Metanephros (tissue), 2 donors: ENCODE data around the gene EIF2S3B. TPM values are rescaled to one million over a fixed set of nuclear protein-coding genes. Genes with fewer than 3 reads are reported as not detected.

Experiments
- small RNA-seq: library from RNA; depleted of rRNA; stranded (forward); fragments of <200 nt; gene quantifications from one replicate; pipeline ENCODE3, GENCODE V24; 2014; ENCODE audit warnings: low replicate concordance
- total RNA-seq: library from RNA; depleted of rRNA; stranded (reverse); fragments of >200 nt; gene quantifications from one replicate; pipeline ENCODE4 v1.2.3, GENCODE V29; 2014

The EIF2S3B gene
- 0.47 TPM for total RNA-seq

DNA sequence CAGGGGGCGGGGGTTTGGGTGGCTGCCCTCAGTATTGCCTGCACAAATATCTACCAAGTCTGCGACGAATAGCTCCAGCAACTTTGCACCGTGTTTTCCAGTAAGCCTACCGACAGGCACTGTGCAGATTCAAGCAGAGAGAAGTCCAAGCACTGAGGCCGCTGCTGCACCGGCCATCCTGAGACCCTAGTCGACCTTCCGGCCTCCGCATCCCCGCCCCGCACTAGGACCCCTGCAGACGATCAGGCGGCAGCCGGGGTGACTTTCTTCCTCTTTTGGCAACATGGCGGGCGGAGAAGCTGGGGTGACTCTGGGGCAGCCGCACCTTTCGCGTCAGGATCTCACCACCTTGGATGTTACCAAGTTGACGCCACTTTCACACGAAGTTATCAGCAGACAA lies at the start of gene EIF2S3B:
Gene EIF2S3B, plus strand, starts transcription at position 271 of the 400 bp plus-strand sequence. Its CDS starts 13 bp downstream, at position 284.

Small RNA genes lying within 50 kb of the gene (small RNA-seq; reads per million reads assigned to genes)
- gene SLC25A39P2, result not detected

Other genes with a start within 250 kb of the EIF2S3B start
- 0.47 TPM for gene KLRD1, start 198.0 kb upstream of the EIF2S3B start, total RNA-seq
- gene KLRK1, start 115.8 kb upstream of the EIF2S3B start, total RNA-seq, result 0.41 TPM
- gene KLRC4, start 96.1 kb upstream of the EIF2S3B start, total RNA-seq, result not detected
- not detected for gene KLRC3, start 85.3 kb upstream of the EIF2S3B start, total RNA-seq
- gene KLRC2, start 69.9 kb upstream of the EIF2S3B start, total RNA-seq, result not detected
- gene KLRC1, start 52.5 kb upstream of the EIF2S3B start, total RNA-seq, result 0.41 TPM
- 22.4 TPM for gene MAGOHB, start 107.7 kb downstream of the EIF2S3B start, total RNA-seq
- 1.1 TPM for gene STYK1, start 168.2 kb downstream of the EIF2S3B start, total RNA-seq
- 256 TPM for gene YBX3, start 217.4 kb downstream of the EIF2S3B start, total RNA-seq